GM19351 (cell line): ENCODE data around the gene RIC8B.
"Not testable (repeated sequence)": the region's sequence is repeated elsewhere in the genome, so short reads cannot be mapped to it uniquely, and the experiment has no call there.

Source experiments
- ATAC-seq: cut with Tn5 transposase; IDR thresholded peaks from one replicate; pipeline ENCODE4 v1.9.1; 2021; ENCODE audit warnings: mild to moderate bottlenecking, moderate library complexity; ENCODE audit not compliant: unreplicated experiment

The RIC8B gene

DNA sequence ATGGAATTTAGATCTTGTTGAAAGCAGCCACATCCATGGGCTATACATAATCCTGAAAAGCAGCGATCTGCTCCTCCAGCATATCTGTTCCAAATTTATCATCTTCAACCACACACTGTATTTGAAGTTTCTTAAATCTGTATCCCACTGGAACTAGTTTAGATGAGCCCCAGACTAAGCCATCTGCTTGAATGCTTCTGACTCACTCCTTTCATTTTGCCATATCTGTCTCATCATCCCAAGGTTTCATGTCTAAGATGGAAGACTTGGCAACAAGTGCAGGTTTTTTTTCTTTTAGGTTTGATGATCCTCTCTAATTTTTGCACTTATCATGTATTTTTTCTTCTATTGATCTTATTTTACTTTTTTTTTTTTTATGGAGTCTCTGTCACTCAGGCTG, 126.8 kb downstream of the RIC8B start:
- no peak for ATAC-seq

DNA sequence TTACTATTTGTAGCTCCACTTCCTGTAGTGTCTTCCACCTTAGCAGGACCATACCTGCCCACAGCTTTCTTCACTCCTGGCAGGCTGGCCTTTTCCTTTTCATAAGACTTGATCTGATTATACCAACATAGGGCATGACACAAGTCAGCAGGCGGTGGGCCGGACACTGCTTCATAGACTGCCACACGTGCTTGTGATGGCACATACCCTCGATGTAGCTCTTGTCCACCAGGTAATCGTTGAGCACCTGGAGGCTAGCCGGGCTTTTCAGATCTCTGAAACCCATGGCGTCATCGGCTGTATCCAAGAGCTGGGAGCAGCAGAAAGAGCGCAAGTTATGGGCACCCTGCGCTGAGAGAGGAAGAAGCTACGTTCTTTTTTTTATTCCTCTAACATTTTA, 127.6 kb downstream of the RIC8B start:
- no peak for ATAC-seq

DNA sequence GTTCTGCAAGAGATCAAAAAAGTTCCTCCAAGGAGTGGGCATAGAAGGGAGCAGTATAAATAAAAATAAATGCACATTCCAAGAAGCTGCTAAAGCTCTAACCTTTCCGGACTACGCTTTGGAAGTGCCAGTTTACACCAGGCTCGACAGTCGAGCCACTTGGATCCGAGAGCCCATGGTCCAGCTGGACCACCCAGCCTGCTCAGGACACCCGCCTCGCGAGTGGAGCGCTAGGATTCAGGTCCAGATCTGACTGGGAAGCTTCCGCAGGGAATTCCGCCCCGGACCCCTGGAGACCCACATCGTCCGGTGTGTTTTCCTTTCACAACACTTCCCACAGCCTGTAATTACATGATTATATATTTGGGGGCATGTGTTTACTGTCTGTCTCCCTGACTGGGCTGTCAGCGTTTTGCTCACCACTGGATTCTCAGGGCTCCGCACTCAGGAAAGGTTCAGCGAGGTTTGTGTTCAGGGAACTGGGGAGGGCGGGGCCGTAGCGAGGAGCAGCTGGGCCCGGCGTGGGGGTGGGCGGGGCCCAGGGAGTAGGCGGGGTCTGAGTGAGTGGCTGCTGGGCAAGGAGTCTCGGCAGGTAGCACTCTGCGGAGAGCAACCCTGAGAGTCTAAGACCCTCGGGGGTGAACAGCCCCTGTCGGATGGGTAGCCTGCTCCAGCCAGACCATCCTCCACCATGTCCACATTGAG, 128.9 kb downstream of the RIC8B start:
- peak; percentile 86 for ATAC-seq

DNA sequence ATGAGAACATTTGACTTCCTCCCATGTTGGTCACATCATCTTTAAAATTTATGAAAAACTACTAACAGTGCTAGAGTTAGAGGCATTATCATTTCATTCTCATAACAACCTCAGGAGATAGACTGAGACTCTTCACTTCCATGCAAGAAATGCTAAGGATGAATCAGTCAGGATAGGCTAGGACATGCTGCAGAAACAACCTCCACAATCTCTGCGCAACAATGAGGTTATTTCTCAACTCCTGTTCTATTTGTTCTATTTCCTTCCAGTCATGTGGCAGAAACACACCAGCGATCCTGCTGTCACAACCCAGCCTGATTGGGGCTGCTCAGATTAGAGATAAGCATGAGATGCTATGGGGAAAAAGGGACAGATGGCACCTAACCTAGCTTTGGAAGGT, 132.2 kb downstream of the RIC8B start:
- no peak for ATAC-seq

DNA sequence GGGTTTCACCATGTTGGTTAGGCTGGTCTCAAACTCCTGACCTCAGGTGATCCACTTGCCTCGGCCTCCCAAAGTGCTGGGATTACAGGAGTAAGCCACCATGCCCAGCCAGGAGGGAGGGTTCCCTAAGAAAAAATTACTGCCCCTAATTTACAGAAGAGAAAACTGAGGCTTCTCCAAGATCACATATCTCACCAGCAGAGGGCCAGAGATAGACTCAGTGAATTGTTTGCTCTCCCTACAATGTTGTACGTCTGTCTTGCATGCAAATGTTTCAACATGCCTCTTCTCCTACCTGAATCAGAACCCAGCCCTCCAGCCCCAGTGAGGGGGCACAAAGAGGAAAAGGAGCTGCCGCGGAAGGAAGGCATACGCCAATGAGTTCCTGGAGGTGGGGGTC, 132.9 kb downstream of the RIC8B start:
- ATAC-seq, result peak; percentile 33

DNA sequence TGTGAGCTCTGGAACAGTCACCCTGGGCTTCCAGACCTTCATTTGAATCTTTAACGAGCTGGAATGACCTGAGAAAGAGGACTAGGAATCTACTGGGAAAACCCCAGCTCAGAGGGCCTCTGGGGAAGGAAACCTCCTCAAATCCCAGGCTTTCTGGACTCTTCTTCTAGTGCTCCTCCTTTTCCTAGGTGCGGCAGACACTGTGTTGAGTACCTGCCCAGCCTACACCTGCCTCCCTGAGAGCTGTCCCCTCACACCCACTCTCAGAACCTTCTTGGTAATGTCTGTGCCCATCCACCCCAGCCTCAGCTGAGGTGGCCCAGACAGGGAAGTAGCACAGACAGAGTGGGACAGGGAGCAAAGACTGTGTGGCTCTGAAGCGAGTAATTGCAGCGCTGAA, 133.4 kb downstream of the RIC8B start:
- ATAC-seq, result no peak

DNA sequence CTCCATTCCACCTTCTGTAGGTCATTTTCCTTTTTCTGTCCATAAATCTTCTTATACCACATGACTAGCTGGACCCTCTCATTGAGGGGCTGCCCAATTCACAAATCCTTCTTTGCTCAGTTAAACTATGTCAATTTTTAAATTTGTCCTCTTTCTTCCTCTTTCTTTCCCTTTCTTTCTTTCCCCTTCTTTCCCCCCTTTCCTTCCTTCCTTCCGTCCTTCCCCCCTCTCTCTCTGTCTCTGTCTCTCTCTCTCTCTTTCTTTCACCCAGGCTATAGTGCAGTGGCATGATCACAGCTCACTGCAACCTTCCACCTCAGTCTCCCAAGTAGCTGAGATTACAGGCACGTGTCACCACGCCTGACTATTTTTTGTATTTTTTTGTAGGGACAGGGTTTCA, 134.1 kb downstream of the RIC8B start:
- ATAC-seq, result no peak

DNA sequence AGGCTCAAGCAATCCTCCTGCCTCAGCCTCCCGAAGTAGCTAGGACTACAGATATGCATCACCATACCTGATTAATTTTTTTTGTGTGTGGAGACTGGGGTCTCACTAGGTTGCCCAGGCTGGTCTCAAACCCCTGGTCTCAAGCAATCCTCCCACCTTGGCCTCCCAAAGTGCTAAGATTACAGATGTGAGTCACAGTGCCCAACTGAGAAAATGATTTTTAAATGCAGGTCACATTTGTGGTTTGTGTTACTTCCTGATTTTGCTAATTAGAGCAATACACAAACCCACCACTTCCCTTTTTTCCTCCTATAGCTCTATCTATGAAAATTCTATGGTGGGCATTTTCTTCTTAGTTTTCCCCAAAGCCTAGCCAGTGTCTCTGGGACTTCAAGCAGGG, 135.7 kb downstream of the RIC8B start:
- ATAC-seq, result peak; percentile 72

DNA sequence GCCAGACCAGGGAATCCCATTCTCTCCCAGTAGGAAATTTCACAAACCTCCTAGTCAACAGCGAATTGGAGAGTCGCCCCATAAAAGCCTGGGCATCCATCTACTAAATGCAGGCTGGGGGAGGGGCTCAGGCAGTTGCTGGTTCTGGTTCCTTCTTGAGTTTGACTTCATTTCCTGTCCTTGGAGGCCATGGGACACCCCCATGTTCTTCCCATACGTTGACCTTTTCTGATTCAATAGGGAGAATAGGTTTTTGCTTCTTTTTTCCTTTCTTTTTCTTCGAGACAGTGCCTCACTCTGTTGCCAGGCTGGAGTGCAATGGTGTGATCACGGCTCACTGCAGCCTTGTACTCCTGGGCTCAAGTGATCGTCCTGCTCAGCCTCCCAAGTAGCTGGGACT, 137.1 kb downstream of the RIC8B start:
- no peak for ATAC-seq

DNA sequence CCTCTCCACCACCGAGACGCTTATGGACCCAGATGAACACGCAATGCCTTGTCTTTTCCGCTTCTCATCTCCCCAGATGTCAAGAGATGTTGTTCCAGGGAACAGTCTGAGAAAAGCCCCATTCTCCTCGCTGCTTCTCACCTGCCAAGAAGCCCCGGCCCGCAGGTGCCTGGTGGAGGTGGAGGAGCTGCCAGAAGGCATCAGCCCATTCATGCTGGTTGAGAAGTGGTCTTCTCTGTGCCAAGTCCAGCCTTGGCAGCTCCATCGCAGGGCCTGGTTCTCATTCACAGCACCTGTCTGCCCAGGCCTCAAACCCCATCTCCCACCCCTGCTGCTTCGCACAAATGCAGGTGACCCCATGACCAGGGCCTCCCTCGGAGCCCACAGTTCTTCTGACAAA, 139.0 kb downstream of the RIC8B start:
- ATAC-seq, result no peak

DNA sequence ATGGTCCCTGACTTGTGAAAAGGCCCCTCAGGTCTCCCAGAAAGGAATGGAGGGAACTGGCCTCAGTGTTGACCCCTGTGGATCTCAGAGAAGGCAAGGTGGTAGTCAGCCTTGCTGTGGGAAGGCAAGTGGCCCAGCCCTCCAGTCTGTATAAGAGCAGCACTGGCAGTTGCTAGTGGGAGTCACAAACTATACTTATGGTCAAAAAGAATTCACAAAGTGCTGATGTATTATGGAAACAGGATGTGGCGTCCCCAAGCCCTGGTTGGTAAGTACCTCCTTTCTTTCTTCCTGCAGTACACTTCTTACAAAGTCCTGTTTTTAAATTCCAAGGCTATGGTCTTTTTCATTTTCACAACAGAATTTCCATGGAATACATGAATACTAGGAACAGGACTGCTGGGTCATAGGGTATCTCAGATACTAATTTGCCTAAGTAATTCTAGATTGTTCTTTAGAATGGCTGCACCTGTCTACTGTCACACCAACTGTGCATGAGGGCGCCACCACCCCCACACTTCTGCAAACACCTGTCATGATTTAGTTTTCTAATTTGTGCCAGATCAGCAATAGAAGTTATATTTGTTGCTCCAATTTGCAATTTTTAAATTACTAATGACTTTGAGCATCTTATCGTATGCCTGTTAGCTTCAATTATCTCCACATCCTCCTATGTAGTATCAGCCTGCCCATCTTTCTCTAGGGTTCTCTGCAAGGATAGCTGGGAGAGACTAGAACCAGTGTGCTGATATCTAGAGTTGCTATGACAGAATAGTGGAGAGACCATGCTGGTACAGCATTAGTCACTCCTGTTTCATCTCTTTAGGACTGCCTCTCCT, 140.5 kb downstream of the RIC8B start:
- peak; percentile 76 for ATAC-seq

DNA sequence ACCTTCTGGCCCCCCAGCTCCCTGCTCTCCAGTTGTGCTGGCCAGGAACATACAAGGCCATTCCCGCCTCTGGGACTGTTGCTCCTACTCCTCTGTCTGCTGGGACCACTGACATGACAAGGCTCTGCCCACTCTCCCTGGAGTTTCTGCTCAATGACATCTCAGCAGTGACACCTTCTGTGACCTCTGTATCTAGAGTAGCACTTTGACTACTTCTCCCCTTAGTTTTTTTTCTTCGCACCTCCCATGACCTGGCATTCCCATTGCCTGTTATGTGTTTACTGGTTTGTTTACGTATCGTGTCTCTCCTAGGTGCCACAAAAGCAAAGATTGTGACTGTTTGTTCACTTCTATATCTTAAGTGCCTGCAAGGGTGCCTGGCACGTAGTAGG, 141.1 kb downstream of the RIC8B start:
- peak; percentile 8 for ATAC-seq

DNA sequence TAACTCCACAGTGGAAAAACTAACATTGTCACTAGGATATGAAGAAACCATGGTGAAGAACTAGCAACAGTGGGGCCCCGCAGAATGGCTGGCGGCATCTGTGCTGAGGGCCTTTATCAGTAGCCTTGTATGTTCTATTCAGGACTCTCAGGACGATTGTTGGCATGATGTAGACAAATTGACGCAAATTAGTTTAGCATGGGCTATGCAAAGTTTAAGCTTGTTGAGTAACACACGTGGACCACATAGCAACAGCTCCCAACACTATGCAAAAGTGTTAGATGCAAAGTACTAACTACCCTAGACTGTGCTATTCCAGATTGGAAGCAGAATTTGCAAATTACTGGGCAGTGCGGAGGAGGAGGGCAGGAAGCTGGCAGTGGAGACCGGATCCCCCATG, 143.0 kb downstream of the RIC8B start:
- no peak for ATAC-seq

DNA sequence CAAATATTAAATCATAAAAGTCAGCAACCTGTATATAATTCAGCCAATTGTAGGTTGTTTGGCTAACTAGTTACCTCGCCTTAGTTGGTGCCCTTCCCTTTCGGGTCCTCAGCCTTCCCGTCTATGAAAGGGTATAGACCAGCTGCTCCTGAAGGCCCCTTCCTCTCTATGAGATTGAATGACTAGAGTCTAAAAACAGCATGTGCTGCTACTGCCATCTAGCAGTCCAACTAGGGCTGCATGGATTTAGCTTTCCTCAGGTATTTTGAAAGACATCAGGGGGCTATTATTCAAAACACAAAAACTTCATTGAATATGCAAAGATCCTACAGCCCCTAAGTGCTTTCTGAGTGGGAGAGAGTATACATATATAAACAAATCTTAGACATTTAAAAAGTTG, 144.3 kb downstream of the RIC8B start:
- ATAC-seq, result no peak

DNA sequence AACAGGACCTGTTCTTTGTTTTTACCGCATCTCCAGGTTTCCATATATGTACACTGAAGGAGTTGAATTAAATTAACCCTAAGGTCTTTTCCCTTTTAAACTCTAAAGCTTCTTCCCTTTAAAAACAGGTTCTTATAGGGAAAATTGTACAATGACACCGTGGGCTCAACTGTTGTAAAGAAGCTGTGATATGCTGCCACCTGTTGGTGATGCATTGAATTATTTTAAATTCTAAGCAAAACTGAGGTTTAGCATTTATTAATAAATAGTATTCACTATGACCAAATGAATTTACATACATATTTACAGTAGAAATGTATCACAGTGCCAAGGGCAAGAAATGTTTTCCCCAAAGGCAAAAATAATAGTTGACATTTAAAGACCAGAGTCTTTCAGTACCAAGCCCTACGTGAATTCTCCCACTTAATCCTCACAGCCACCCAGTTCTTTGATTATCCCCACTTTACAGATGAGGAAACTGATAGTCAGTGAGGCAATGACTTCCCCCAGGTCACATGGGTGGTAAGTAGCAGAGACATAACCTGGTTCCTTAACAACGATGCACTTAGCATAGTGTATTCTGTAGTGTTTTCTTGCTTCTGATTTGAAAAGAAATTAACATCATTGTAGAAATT, 145.5 kb downstream of the RIC8B start:
- no peak for ATAC-seq

DNA sequence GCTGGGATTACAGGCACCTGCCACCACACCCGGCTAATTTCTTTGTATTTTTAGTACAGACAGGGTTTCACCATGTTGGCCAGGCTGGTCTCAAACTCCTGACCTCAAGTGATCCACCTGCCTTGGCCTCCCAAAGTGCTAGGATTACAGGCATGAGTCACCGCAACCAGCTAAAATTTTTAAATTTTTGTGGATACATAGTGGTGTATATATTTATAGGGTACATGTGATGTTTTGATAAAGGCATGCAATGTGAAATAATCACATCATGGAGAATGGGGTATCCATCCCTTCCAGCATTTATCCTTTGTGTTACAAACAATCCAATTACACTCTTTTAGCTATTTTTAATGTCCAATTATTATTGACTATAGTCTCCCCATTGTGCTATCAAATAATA, 147.5 kb downstream of the RIC8B start:
- not testable (repeated sequence) for ATAC-seq

DNA sequence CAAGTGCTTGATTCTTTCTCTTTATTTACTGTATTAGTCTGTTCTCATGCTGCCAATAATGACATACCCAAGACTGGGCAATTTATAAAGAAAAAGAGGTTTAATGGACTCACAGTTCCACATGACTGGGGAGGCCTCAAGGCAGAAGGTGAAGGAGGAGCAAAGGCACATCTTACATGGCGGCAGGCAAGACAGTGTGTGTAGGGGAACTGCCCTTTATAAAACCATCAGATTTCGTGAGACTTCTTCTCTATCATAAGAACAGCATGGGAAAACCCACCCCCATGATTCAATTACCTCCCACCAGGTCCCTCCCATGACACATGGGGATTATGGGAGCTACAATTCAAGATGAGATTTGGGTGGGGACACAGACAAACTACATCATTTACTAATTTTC, 149.1 kb downstream of the RIC8B start:
- ATAC-seq, result not testable (repeated sequence)

DNA sequence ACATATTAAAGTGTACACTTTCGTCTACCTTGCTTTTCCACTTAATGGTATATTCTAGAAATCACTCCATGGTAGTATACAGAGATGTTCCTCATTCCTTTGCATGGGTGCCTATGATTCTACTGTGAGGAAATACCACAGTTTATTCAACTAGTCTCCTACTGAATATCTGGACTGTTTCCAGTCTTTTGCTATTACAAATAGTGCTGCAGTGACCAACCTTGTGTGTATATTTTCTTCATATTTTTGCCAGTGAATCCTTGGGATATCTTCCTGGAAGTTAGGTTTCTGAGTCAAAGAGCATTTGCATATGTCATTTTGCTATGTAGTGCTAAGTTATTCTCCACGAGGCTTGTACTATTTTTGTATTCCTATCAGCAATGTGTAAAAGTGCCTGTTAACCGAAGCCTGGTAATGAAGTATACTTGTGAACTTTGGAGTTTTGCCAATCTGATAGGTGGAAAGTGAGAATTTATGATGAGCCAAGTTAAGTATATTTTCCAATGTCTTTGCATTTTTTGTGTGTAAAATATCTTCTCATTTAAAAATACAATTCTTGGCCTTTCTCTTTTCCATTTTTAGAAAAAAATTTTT, 149.9 kb downstream of the RIC8B start:
- ATAC-seq, result no peak

DNA sequence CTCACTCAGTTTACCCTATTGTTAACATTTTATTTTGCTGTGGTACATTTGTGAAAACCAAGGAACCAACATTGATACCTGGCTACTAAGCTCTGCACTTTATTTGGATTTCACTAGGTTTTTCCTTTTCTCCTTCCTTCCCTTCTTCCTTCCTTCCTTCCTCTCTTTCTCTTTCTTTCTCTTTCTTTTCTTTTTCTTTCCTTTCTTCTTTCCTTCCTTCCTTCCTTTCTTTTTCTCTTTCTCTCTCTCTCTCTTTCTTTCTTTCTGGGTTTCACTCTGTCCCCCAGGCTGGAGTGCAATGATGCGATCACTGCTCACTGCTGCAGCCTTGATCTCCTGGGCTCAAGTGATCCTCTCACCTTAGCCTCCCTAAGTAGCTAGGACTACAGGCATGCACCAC, 152.2 kb downstream of the RIC8B start:
- ATAC-seq, result no peak

DNA sequence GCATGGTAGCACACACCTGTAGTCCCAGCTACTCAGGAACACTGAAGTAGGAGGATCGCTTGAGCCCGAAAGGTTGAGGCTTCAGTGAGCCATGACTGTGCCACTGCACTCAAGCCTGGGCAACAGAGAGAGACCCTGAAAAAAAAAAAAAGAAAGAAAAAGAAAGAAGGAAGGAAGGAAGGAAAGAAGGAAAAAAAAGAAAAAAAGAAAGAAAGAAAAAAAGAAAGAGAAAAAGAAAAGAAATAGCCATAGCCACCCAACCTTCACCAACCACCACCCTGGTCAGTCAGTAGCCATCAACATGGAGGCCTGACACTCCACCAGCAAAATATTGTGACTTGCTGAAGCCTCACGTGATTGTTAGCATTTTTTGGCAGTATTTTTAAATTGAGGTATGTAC, 159.8 kb downstream of the RIC8B start:
- ATAC-seq, result no peak
